Choroid plexus epithelial cell (primary cell): ENCODE results near the gene BRD2.

Experiments used
- DNase-seq: peaks from one replicate; pipeline ENCODE4 v3.0.0-alpha.2; 2010; ENCODE audit warnings: low read depth
- H3K4me3 ChIP-seq: 2 replicates; pipeline ENCODE4 v1.5.1; 2011; ENCODE audit warnings: low read depth, mild to moderate bottlenecking, control low read depth, low read length, moderate library complexity
- TF ChIP-seq, protein P1 (sequence below): conservative IDR thresholded peaks from 2 replicates; pipeline ENCODE4 v1.5.1; 2011; ENCODE audit warnings: low read depth, mild to moderate bottlenecking, control low read depth, inconsistent platforms, low read length, moderate library complexity

The BRD2 gene

DNA sequence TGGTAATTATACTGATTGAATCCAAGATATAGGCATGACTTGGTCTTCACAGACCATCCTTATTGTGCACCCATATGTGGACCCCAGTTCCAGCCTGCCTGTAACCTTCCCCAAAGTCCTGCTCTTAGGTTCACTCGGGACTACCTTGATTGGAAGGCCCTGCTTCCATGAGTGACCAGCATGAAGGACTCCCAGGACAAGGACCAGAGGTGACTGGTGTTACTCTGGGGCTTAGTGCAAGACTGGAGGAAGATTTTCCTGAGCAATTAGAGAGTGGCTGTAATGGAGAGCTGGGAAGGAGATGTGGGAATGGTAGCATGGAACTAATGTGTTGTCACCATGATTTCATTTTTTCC lies 15.1 kb downstream of the BRD2 start:
- TF ChIP-seq, protein P1, sequence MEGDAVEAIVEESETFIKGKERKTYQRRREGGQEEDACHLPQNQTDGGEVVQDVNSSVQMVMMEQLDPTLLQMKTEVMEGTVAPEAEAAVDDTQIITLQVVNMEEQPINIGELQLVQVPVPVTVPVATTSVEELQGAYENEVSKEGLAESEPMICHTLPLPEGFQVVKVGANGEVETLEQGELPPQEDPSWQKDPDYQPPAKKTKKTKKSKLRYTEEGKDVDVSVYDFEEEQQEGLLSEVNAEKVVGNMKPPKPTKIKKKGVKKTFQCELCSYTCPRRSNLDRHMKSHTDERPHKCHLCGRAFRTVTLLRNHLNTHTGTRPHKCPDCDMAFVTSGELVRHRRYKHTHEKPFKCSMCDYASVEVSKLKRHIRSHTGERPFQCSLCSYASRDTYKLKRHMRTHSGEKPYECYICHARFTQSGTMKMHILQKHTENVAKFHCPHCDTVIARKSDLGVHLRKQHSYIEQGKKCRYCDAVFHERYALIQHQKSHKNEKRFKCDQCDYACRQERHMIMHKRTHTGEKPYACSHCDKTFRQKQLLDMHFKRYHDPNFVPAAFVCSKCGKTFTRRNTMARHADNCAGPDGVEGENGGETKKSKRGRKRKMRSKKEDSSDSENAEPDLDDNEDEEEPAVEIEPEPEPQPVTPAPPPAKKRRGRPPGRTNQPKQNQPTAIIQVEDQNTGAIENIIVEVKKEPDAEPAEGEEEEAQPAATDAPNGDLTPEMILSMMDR, result no peak
- no peak for DNase-seq
- H3K4me3 ChIP-seq, result no peak overlapping the region

DNA sequence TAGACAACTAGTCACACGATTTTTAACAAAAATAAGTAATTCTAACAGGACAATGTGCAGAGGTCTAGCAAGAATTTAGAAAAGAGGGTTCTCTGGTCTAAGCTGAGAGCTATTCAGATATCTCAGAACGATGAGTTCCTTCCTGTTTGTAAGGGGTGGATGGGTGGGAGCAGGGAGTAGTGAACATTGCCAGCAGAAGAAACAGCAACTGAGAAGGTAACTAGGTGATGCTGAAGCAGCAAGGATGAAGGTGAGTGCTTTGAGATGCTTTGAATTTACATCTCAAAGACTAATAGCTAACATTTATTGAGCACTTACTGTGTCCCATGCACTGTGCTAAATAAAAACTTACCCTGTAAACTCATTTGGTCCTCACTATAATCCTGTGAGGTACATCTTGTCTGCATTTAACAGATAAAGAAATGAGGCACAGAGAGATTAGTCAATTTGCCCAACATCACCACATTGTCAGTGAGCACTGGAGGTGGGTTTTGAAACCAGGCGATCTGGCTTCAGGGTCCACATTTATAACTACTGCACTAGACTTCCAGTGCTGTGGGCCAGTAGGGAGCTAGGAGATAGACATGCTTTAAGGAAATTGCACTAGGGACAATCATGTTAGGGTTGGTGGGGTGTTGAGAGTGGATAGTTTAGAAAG lies 15.7 kb downstream of the BRD2 start:
- DNase-seq, result no peak
- H3K4me3 ChIP-seq, result no peak overlapping the region
- TF ChIP-seq, protein P1, result no peak

DNA sequence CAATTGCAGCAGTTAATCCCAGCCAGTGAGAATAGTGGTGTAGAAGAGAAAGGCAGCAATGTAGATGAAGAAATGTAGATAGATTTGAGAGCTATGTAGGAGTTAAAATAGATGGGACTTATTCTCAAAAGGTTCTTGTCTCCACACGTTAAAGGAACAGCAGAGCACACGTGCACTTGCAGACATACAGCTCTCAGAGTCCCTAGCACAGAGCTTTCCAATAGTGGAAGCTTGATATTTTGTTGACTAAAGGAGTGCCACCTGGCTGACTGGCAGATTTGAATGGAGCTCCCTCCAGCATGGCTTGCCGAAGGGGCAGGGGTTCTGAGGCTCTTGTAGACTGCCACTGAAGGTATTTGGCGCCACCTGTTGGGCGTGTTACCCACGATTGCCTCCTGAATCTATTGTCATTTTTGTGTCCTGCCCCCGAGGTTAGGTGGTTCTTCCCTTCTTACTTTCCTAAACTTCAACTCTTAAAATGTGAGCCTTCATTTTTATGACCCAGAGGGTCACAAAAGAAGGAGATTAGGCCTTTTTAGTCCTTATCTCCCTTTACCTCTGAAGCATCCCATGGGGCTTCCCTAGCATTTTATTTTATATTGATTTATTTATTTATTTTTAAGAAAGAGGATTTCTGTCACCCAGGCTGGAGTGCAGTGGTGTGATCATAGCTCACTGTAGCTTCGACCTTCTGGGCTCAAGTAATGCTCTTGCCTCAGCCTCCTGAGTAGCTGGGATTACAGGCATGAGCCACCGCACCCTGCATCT lies 16.4 kb downstream of the BRD2 start:
- peak; percentile 88 for DNase-seq
- TF ChIP-seq, protein P1, result peak; percentile 93
- H3K4me3 ChIP-seq, result no peak overlapping the region

DNA sequence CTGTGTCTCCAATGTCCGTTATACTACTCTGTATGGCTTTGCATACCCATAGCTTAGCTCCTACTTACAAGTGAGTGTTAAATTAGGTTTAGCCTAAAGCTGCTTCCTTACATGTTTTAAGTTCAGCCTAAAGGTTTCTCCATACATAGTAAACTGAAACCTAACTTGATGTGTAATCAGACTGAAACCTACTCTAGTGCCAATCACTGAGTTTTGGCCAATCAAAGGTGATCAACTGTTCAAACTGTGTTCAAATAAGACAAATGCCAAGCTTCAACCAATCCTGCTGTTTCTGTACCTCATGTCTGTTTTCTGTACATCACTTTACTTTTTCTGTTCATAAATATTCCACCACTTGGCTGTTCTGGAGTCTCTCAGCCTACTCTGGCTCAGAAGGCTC lies 21.0 kb downstream of the BRD2 start:
- H3K4me3 ChIP-seq, result no peak overlapping the region
- DNase-seq, result no peak
- TF ChIP-seq, protein P1, result no peak

DNA sequence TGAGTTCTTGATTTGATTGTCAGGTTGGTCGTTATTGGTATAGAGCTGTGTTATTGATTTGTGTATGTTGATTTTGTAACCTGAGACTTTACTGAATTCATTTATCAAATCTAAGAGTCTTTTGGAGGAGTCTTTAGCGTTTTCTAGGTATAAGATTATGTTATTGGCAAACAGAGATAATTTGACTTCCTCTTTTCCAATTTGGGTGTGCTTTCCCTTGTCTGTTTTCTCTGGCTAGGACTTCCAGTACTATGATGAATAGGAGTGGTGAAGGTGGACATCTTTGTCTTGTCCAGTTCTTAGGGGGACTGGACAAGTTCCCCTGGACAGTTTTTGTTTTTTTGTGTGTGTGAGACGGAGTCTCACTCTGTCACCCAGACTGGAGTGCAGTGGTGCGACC lies 23.6 kb downstream of the BRD2 start:
- no peak for DNase-seq
- TF ChIP-seq, protein P1, result no peak
- H3K4me3 ChIP-seq, result no peak overlapping the region

DNA sequence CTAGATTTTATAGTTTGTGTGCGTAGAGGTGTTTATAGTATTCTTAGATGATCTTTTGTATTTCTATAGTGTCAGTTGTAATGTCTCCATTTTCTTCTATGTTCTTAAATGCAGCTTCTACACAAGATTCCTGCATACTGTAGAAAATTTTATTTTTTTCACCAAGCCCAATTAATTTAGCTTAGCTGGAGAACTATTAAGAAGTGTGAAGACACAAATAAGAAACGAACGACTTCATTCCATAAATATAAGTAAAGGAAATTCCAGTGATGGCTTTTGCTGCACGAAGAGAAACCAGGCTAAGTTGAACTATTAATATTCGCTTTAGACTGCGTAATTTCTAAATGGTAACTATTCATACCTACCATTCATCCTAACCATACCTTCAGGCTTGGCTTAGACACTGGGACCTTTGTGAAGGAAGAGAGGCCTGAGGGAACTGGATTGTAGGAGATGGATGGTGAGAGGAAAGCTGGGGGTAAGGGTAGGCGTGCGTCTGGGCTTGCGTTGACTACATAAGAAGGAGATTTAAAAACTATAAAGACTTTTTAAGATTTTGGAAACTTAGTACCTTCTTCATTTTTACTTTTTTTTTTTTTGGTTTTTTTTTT lies 25.1 kb downstream of the BRD2 start:
- DNase-seq, result no peak
- H3K4me3 ChIP-seq, result no peak overlapping the region
- TF ChIP-seq, protein P1, result no peak
